CD4-positive, alpha-beta T cell treated with Interleukin-4 for 1 hour (primary cell): ENCODE results near the gene MYL12B.

ENCODE experiments used
- DNase-seq, 2 donors: peaks; one replicate each; pipeline ENCODE4 v3.0.0-alpha.2; 2020 to 2022

The MYL12B gene

GRCh38 chr18:3236470-3236869 is 25.5 kb upstream of the MYL12B start:
- DNase-seq: no peak

- DNase-seq: no peak
These were observed 23.2 kb upstream of the MYL12B start for GRCh38 chr18:3238742-3239141.

GRCh38 chr18:3245185-3245564 is 16.8 kb upstream of the MYL12B start:
- DNase-seq: no peak

GRCh38 chr18:3245853-3246634 is 15.9 kb upstream of the MYL12B start:
- DNase-seq: peak; percentile 82 to 85

- peak in 1 of 2 donors; percentile 32 for DNase-seq
These were observed 15.2 kb upstream of the MYL12B start for GRCh38 chr18:3246635-3247239.

- peak; percentile 93 to 94 for DNase-seq
These were observed 14.5 kb upstream of the MYL12B start, which contains the start of gene MYL12A for GRCh38 chr18:3247240-3248061. Gene MYL12A (plus strand): TSS chr18:3247801. CDS start chr18:3253248, 5,447 bp downstream.

GRCh38 chr18:3248062-3248657 is 13.8 kb upstream of the MYL12B start:
- peak in 1 of 2 donors; percentile 32 for DNase-seq

GRCh38 chr18:3248658-3249359 is 13.1 kb upstream of the MYL12B start:
- peak; percentile 30 to 79 for DNase-seq

- peak in 1 of 2 donors; percentile 53 for DNase-seq
These were observed 11.5 kb upstream of the MYL12B start for GRCh38 chr18:3250237-3251107.

- no peak for DNase-seq
These were observed 10.5 kb upstream of the MYL12B start for GRCh38 chr18:3251249-3251962.

- DNase-seq: no peak
These were observed 10.0 kb upstream of the MYL12B start for GRCh38 chr18:3251963-3252277.

GRCh38 chr18:3252843-3253242 is 9.1 kb upstream of the MYL12B start:
- DNase-seq: no peak

GRCh38 chr18:3254725-3255124 is 7.2 kb upstream of the MYL12B start:
- DNase-seq: no peak

GRCh38 chr18:3255611-3256165 is 6.2 kb upstream of the MYL12B start:
- no peak for DNase-seq

- DNase-seq: no peak
These were observed 5.0 kb upstream of the MYL12B start for GRCh38 chr18:3256693-3257626.

GRCh38 chr18:3257627-3258120 is 4.3 kb upstream of the MYL12B start:
- DNase-seq: no peak

- peak in 1 of 2 donors; percentile 48 for DNase-seq
These were observed 949 bp upstream of the MYL12B start for GRCh38 chr18:3260995-3261372.

GRCh38 chr18:3262234-3263131 is 550 bp downstream of the MYL12B start:
- peak; percentile 22 to 50 for DNase-seq
